Ureter (tissue), 1 donor: ENCODE data around the gene PDE8B. TPM values are rescaled to one million over a fixed set of nuclear protein-coding genes. Genes with fewer than 3 reads are reported as not detected.
"Not testable (repeated sequence)": the region's sequence is repeated elsewhere in the genome, so short reads cannot be mapped to it uniquely, and the experiment has no call there.

Experiments
- DNase-seq: peaks from one replicate; pipeline ENCODE4 v3.0.0-alpha.2; 2020; ENCODE audit warnings: low spot score
- total RNA-seq: library from RNA; stranded (reverse); gene quantifications from one replicate; pipeline ENCODE4 v1.2.4, GENCODE V29; 2023
- donor health status: DM: yes; HTN: yes; CAD: no.

The PDE8B gene
- total RNA-seq, 1 donor from 2014 or later: 10.1 TPM

- DNase-seq: no peak
Observed at GRCh38 chr5:77359231-77359630, 148.8 kb downstream of the PDE8B start.

GRCh38 chr5:77360381-77360780 is 149.9 kb downstream of the PDE8B start:
- no peak for DNase-seq

GRCh38 chr5:77360973-77361372 is 150.5 kb downstream of the PDE8B start:
- DNase-seq: no peak

- DNase-seq: no peak
Observed at GRCh38 chr5:77366717-77367500, 156.4 kb downstream of the PDE8B start.

- no peak for DNase-seq
Observed at GRCh38 chr5:77367741-77368140, 157.3 kb downstream of the PDE8B start.

GRCh38 chr5:77368367-77368766 is 157.9 kb downstream of the PDE8B start:
- DNase-seq: no peak

- no peak for DNase-seq
Observed at GRCh38 chr5:77369566-77369965, 159.1 kb downstream of the PDE8B start.

- no peak for DNase-seq
Observed at GRCh38 chr5:77374686-77375085, 164.2 kb downstream of the PDE8B start.

- no peak for DNase-seq
Observed at GRCh38 chr5:77376609-77377300, 166.3 kb downstream of the PDE8B start.

GRCh38 chr5:77379558-77380061 is 169.1 kb downstream of the PDE8B start:
- no peak for DNase-seq

GRCh38 chr5:77380636-77381035 is 170.2 kb downstream of the PDE8B start:
- DNase-seq: no peak

GRCh38 chr5:77383336-77383735 is 172.9 kb downstream of the PDE8B start:
- DNase-seq: not testable (repeated sequence)

GRCh38 chr5:77386340-77386739 is 175.9 kb downstream of the PDE8B start:
- not testable (repeated sequence) for DNase-seq

- DNase-seq: no peak
Observed at GRCh38 chr5:77389746-77390145, 179.3 kb downstream of the PDE8B start.

- DNase-seq: no peak
Observed at GRCh38 chr5:77390221-77390620, 179.7 kb downstream of the PDE8B start.

- no peak for DNase-seq
Observed at GRCh38 chr5:77390795-77391194, 180.3 kb downstream of the PDE8B start.

- no peak for DNase-seq
Observed at GRCh38 chr5:77391240-77391765, 180.8 kb downstream of the PDE8B start.

GRCh38 chr5:77394064-77394715 is 183.7 kb downstream of the PDE8B start:
- DNase-seq: no peak

GRCh38 chr5:77396017-77396416 is 185.5 kb downstream of the PDE8B start:
- DNase-seq: no peak

GRCh38 chr5:77397686-77398292 is 187.3 kb downstream of the PDE8B start:
- no peak for DNase-seq

GRCh38 chr5:77398458-77398857 is 188.0 kb downstream of the PDE8B start:
- no peak for DNase-seq

GRCh38 chr5:77398896-77399295 is 188.4 kb downstream of the PDE8B start:
- DNase-seq: no peak
